OCI-LY7 (cell line): ENCODE measurements around the gene NRAS.

Experiments used
- CTCF ChIP-seq: fragments of 200-600 bp; sonication (generic); conservative IDR thresholded peaks from 2 replicates; pipeline ENCODE4 v1.5.1; 2014; ENCODE audit warnings: mild to moderate bottlenecking, antibody characterized with exemption, low read length, moderate library complexity, mixed read lengths
- EZH2phosphoT487 ChIP-seq: fragments of 200-600 bp; sonication (generic); IDR thresholded peaks from 2 replicates; pipeline ENCODE4 v1.6.1; 2018; ENCODE audit warnings: low read depth, borderline replicate concordance, mild to moderate bottlenecking, mixed run types, antibody characterized with exemption, low read length, moderate library complexity, mixed read lengths

DNA sequence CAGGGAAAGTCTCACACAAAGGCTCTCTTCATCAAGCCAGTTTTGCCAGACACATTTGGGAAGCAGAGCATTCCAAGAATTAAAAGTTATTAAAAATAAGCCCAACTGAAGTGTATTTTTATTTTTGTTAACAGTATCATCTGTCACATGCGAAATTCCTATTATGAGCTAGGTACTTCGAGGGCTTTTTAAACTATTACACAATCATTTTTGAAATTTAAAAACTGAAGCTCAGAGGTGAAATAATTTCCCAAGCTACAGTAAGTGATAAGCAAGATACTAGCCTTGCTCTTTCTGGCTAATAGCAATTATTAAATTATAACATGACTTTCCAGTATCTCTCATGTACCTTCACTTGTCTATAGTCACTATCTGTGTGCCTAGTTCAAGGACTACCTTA lies 12.0 kb upstream of the NRAS start:
- no peak for TF ChIP-seq CTCF
- no peak for TF ChIP-seq EZH2phosphoT487
